IgD-negative memory B cell (primary cell): Measurements from ENCODE around the gene DDX39B. TPM values are rescaled to one million over a fixed set of nuclear protein-coding genes. Genes with fewer than 3 reads are reported as not detected.

ENCODE experiments used
- H3K27ac Mint-ChIP-seq, 3 donors: one replicate each; pipeline ENCODE4 v1.8.0; 2020 to 2022; ENCODE audit warnings: mild to moderate bottlenecking in 3 of 3, mixed read lengths in 3 of 3, moderate library complexity in 1 of 3
- H3K27me3 Mint-ChIP-seq: one replicate; pipeline ENCODE4 v1.8.0; 2021; ENCODE audit warnings: mixed read lengths
- H3K36me3 Mint-ChIP-seq: one replicate; pipeline ENCODE4 v1.8.0; 2020; ENCODE audit warnings: mild to moderate bottlenecking, mixed read lengths
- H3K4me1 Mint-ChIP-seq, 3 donors: one replicate each; pipeline ENCODE4 v1.8.0; 2020 to 2022; ENCODE audit warnings: mixed read lengths in 3 of 3, mild to moderate bottlenecking in 1 of 3
- H3K4me3 Mint-ChIP-seq, 4 donors: one replicate each; pipeline ENCODE4 v1.8.0; 2020 to 2022; ENCODE audit warnings: mild to moderate bottlenecking in 4 of 4, mixed read lengths in 4 of 4, moderate library complexity in 3 of 4
- H3K9me3 Mint-ChIP-seq, 3 donors: one replicate each; pipeline ENCODE4 v1.8.0; 2020 to 2021; ENCODE audit warnings: mixed read lengths in 3 of 3, mild to moderate bottlenecking in 1 of 3
- polyA plus RNA-seq: library from polyadenylated mRNA; unstranded; fragments of 300-500 nt; fragmentation: Illumina TruSeq; gene quantifications from one replicate; pipeline ENCODE4 v1.2.3, GENCODE V29; 2021

DDX39B gene
- polyA plus RNA-seq, 1 donor from 2014 or later, result 89.4 TPM

GRCh38 chr6:31579546-31580437, 38.0 kb upstream of the DDX39B start:
- Mint-ChIP-seq H3K27ac (peak overlapping the region; percentile 96 to 100 (median 99)), H3K36me3 (peaks cover 10% of the 10 kb centered on the region)

GRCh38 chr6:31579119-31579505, 37.3 kb upstream of the DDX39B start:
- Mint-ChIP-seq H3K4me3 (peak overlapping the region; percentile 93 to 100 (median 98)), H3K9me3 (no peaks in the 10 kb centered on the region), H3K4me1 (peaks cover 40 to 56% (median 52%) of the 10 kb centered on the region in 3 donors), H3K27ac (peak overlapping the region; percentile 90 to 100 (median 96)), H3K36me3 (peaks cover 10% of the 10 kb centered on the region), H3K27me3 (peaks cover 1% of the 10 kb centered on the region)

More at GRCh38 chr6:31579546-31580437, 38.0 kb upstream of the DDX39B start:
- H3K27me3 Mint-ChIP-seq, result no peaks in the 10 kb centered on the region
- H3K4me1 Mint-ChIP-seq, result peaks cover 40 to 55% (median 52%) of the 10 kb centered on the region in 3 donors
- H3K4me3 Mint-ChIP-seq, result peak overlapping the region; percentile 93 to 100 (median 98)
- H3K9me3 Mint-ChIP-seq, result no peaks in the 10 kb centered on the region

GRCh38 chr6:31578184-31579118, 36.6 kb upstream of the DDX39B start:
- Mint-ChIP-seq H3K36me3 (peaks cover 10% of the 10 kb centered on the region), H3K27ac (peak overlapping the region; percentile 90 to 100 (median 96)), H3K4me3 (peak overlapping the region; percentile 93 to 100 (median 98)), H3K4me1 (peaks cover 41 to 57% (median 55%) of the 10 kb centered on the region in 3 donors), H3K27me3 (peaks cover 1% of the 10 kb centered on the region), H3K9me3 (no peaks in the 10 kb centered on the region)

- Mint-ChIP-seq H3K36me3 (peaks cover 10% of the 10 kb centered on the region), H3K27ac (peak overlapping the region; percentile 92 to 95 (median 93)), H3K4me1 (peaks cover 37 to 60% (median 57%) of the 10 kb centered on the region in 3 donors), H3K27me3 (peaks cover 1% of the 10 kb centered on the region), H3K4me3 (peak overlapping the region; percentile 93 to 99 (median 97)), H3K9me3 (no peaks in the 10 kb centered on the region)
Observed at GRCh38 chr6:31577579-31577966, 35.8 kb upstream of the DDX39B start.

GRCh38 chr6:31576897-31577578, 35.2 kb upstream of the DDX39B start:
- H3K27ac Mint-ChIP-seq, result peak overlapping the region; percentile 92 to 98 (median 95)
- peak overlapping the region; percentile 93 to 99 (median 97) for H3K4me3 Mint-ChIP-seq
- H3K36me3 Mint-ChIP-seq, result peaks cover 10% of the 10 kb centered on the region
- peaks cover 1% of the 10 kb centered on the region for H3K27me3 Mint-ChIP-seq
- peaks cover 35 to 60% (median 60%) of the 10 kb centered on the region in 3 donors for H3K4me1 Mint-ChIP-seq
- no peaks in the 10 kb centered on the region for H3K9me3 Mint-ChIP-seq

- H3K4me1 Mint-ChIP-seq, result peaks cover 30 to 69% (median 67%) of the 10 kb centered on the region in 3 donors
- H3K4me3 Mint-ChIP-seq, result peak overlapping the region; percentile 93 to 99 (median 97)
- H3K9me3 Mint-ChIP-seq, result no peaks in the 10 kb centered on the region
- peaks cover 1% of the 10 kb centered on the region for H3K27me3 Mint-ChIP-seq
- H3K27ac Mint-ChIP-seq, result peak overlapping the region; percentile 92 to 98 (median 95)
- peaks cover 9% of the 10 kb centered on the region for H3K36me3 Mint-ChIP-seq
Observed at GRCh38 chr6:31575952-31576685, 34.3 kb upstream of the DDX39B start.

GRCh38 chr6:31575335-31575901, 33.6 kb upstream of the DDX39B start, which contains the start of gene TNF:
Gene TNF, plus strand, starts transcription at chr6:31575565. Its CDS starts 177 bp downstream, at chr6:31575742.
- Mint-ChIP-seq H3K27me3 (peaks cover 1% of the 10 kb centered on the region), H3K4me3 (peak within 1 kb of the TSS; percentile 93 to 99 (median 97)), H3K36me3 (peaks cover 4% of the 10 kb centered on the region), H3K27ac (peak within 1 kb of the TSS; percentile 92 to 100 (median 98)), H3K9me3 (no peaks in the 10 kb centered on the region), H3K4me1 (peaks cover 28 to 72% (median 70%) of the 10 kb centered on the region in 3 donors)

- Mint-ChIP-seq H3K9me3 (no peaks in the 10 kb centered on the region), H3K4me1 (peaks cover 34 to 78% (median 74%) of the 10 kb centered on the region in 3 donors), H3K27me3 (peaks cover 1% of the 10 kb centered on the region), H3K4me3 (peak overlapping the region; percentile 93 to 99 (median 97)), H3K36me3 (peaks cover 3% of the 10 kb centered on the region), H3K27ac (peak overlapping the region; percentile 92 to 100 (median 98))
Observed at GRCh38 chr6:31574106-31575061, 32.6 kb upstream of the DDX39B start.

GRCh38 chr6:31573239-31574105, 31.7 kb upstream of the DDX39B start:
- peaks cover 33 to 77% (median 71%) of the 10 kb centered on the region in 3 donors for H3K4me1 Mint-ChIP-seq
- H3K36me3 Mint-ChIP-seq, result peaks cover 3% of the 10 kb centered on the region
- no peaks in the 10 kb centered on the region for H3K9me3 Mint-ChIP-seq
- H3K27ac Mint-ChIP-seq, result peak overlapping the region; percentile 92 to 100 (median 98)
- H3K4me3 Mint-ChIP-seq, result peak overlapping the region; percentile 93 to 99 (median 99)
- H3K27me3 Mint-ChIP-seq, result peaks cover 1% of the 10 kb centered on the region

GRCh38 chr6:31572041-31572911, 30.5 kb upstream of the DDX39B start, which contains the start of gene LTA:
Gene LTA, plus strand, starts transcription at chr6:31572289. Its CDS starts 454 bp downstream, at chr6:31572743.
- Mint-ChIP-seq H3K27ac (peak within 1 kb of the TSS; percentile 92 to 100 (median 98)), H3K4me3 (peak within 1 kb of the TSS; percentile 93 to 99 (median 99)), H3K27me3 (peaks cover 1% of the 10 kb centered on the region), H3K4me1 (peaks cover 38 to 79% (median 76%) of the 10 kb centered on the region in 3 donors), H3K36me3 (peaks cover 3% of the 10 kb centered on the region), H3K9me3 (no peaks in the 10 kb centered on the region)
